Caki2 (cell line): Measurements from ENCODE around the gene STK24. TPM values are rescaled to one million over a fixed set of nuclear protein-coding genes. Genes with fewer than 3 reads are reported as not detected.
A peak's percentile ranks its signal among the peaks of the same experiment; 100 is the strongest.

Experiments used
- DNase-seq: peaks from one replicate; pipeline ENCODE4 v3.0.0-alpha.2; 2015; ENCODE audit warnings: low read depth
- in situ Hi-C: cut with HindIII; loops from 2 replicates; pipeline ENCODE4 v1.10.0; 2016; ENCODE audit warnings: low sequenced_read_pairs, low pct_unique_long_range_greater_than_20kb, mixed read lengths
- total RNA-seq: library from RNA; depleted of rRNA; stranded (reverse); fragments of >200 nt; shearing (Covaris generic); gene quantifications from 2 replicates; pipeline ENCODE4 v1.2.3, GENCODE V29; 2014; ENCODE audit warnings: low replicate concordance

STK24 gene
- total RNA-seq, 1 experiment from 2014 or later = 94.3 TPM

- in situ Hi-C loops = no loop called here
- peak; percentile 87 for DNase-seq
Observed at GRCh38 chr13:98507282-98507797, 69.6 kb downstream of the STK24 start.

GRCh38 chr13:98506728-98507230 lies 70.1 kb downstream of the STK24 start:
- in situ Hi-C loops = no loop called here
- DNase-seq = no peak

- no peak for DNase-seq
- in situ Hi-C loops = no loop called here
Observed at GRCh38 chr13:98506322-98506721, 70.6 kb downstream of the STK24 start.

GRCh38 chr13:98505217-98505616 lies 71.7 kb downstream of the STK24 start:
- no peak for DNase-seq
- in situ Hi-C loops = no loop called here

GRCh38 chr13:98504371-98504963 lies 72.4 kb downstream of the STK24 start:
- in situ Hi-C loops = no loop called here
- no peak for DNase-seq

DNA sequence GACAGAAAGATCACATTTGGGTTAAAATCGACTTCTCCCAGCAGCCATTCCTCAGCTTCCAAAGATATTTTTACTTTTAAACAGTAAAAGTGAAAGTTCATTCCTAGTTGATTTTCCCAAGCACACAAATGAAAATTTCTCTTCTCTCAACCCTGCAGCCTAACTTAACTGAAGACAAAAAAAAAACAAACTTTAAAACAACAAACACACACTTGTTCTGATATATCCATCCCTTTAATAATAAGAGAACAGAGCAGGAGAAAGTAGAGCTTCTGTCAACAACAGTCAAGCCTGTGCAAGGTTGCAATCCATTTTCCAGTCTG lies 72.9 kb downstream of the STK24 start:
- in situ Hi-C loops = no loop called here
- DNase-seq = no peak

GRCh38 chr13:98503175-98504028 lies 73.5 kb downstream of the STK24 start:
- no peak for DNase-seq
- in situ Hi-C loops = no loop called here

GRCh38 chr13:98500963-98501421 lies 75.9 kb downstream of the STK24 start:
- DNase-seq = no peak
- in situ Hi-C loops = no loop called here

GRCh38 chr13:98496966-98497365 lies 79.9 kb downstream of the STK24 start:
- in situ Hi-C loops = no loop called here
- DNase-seq = no peak

DNA sequence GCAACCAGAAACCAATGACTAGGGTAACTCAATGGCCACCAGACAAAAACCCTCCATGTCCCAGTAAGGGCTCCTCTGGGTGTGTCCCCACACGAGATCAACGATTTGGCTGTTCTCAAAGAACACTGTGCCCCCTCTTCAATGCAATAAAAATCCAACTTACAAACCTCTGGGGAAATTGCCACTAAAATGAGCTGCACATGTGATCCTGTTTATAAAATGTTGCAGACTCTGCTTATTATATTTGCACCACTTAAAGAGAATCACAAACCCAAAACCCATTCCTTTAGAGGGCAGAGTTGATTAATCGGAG lies 80.5 kb downstream of the STK24 start:
- in situ Hi-C loops = no loop called here
- no peak for DNase-seq

DNA sequence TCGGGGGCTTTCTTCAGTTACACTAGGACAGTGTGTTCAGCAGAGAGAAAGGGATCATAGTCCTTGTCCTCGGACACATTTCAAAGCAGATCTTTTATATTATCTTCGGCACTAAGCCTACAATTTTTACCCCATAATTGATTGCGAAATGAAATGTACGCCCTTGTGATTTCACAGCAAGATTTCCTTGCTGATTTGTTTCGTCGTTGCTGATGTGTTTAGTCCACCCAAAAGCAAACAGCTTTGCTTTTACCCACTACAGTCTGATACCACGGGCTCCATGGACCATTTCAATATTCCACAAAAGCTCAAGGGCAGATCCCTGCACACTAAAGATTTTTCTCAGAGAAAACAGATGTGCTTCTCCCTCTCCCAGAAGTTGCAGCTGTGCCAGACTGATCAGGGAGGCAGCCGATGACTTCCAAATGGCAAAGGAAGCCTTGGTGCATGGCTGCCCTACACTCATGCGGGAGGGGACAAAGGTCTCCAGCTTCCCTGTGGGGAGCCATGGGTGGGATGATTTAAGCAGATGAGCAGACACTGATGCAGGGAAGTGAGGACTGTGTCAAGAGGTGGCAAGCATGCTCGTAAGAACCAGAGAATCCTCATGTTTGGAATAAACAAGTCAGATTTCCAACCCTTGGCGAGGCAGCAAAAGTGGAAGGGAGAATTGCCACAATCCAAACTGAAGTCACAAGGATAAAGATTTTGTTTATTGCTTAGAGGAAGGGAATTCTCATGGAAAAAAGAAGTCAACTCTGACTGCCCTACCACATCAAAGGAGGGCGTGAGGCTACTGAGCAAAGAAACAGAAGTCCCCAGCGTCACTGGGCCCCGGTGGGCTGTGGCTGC lies 81.1 kb downstream of the STK24 start:
- DNase-seq = no peak
- in situ Hi-C loops = no loop called here

DNA sequence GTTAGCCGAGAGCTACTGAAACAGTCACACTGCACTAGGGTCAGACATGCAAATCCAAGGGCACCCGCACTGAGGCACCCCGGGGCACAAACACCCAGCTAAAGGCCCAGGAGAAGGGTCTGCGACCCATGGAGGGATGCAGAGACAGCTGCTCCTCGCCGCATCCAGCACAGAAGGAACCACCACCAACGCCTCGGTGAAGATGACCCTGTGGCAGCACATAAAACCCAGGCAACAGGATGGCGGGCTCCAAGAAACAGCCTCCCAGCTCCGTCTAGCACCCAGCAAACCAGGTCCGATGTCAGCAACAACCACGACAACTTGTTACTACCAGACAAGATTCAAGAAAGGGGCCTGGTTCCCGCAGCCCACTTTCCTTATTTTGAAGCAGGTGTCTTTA lies 82.1 kb downstream of the STK24 start:
- no peak for DNase-seq
- in situ Hi-C loops = no loop called here

DNA sequence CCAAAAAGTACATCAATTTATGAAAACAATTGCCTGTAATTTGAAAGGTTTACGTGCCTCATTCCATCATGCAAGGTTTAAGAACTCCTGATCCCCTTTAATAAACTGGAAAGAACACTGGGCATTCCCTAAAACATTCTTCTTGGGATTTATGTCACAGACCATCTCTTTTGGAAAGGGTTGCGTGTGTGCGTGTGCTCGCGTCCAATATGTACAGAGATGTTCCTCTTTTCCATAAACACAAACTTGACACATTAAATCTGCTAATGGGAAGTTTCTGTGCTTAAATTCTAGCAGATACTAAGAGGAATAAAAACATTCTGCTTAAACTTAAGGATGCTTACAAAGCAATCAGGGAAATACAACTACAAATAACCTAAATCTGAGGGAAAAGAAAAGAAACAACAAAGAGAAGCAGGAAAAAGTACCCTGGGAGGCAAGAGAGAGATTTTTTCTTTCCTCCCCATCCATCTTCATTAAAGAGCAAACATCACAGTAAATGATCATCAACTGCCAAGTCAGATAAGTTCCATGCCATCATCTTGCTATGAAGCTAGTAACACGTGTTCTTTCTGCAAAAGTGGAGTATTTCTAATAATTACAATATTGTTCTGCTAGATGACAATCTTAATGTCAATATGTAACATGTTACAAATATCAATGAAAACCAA lies 83.7 kb downstream of the STK24 start:
- in situ Hi-C loops = no loop called here
- no peak for DNase-seq

GRCh38 chr13:98492335-98493041 lies 84.4 kb downstream of the STK24 start:
- in situ Hi-C loops = no loop called here
- no peak for DNase-seq

DNA sequence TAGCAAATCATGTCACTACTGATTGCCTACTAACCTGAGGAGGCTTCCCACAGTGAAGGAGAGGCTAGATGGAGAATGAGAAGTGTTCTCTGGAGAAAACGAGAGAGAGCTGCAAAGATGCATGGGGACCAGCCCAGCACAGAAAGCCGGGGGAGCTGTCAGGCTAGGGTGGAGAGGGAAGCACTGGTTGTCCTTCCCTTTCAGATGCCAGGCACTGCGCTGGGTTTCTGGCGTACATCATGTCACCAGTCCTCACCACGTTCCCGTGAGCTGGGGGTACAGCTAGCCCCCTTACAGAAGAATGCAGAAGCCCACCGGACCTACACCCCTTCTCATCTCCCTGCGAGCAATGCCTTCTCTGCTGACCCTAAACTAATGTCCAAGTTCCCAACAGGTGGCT lies 86.0 kb downstream of the STK24 start:
- in situ Hi-C loops = no loop called here
- no peak for DNase-seq

DNA sequence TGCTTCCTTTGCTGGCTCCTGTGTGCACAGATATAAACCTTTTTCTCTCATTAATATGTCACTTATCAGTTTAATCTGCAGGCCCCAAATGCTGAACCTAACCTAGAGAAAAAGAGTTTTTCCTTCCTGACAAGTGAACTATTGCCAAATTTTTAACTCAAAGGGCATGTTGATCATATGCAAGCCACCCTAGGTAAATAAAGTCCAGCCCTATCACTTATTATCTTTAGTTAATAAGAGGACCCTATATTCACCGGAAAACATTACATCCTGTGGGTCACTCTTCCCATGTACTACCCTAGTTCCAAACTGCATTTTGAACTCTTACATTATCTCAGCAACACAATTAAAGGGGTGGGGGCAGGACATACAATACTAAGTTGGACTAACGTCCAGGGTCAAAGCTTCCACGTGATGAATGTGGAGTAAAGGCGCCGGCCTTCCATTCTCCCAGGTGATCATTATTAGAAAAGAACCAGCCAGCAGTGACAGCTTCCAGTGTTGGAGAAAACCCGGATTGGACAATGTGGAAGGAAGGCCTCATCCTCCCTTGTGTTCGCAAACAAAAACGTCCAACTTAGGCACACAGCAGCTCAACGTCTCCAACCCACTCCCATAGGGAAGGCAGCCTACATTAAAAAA lies 86.6 kb downstream of the STK24 start:
- DNase-seq = no peak
- in situ Hi-C loops = no loop called here

- DNase-seq = no peak
- in situ Hi-C loops = no loop called here
Observed at GRCh38 chr13:98489446-98490194, 87.3 kb downstream of the STK24 start.
